ENCODE results near the gene SHROOM2. TPM values are rescaled to one million over a fixed set of nuclear protein-coding genes. Genes with fewer than 3 reads are reported as not detected.
A peak's percentile ranks its signal among the peaks of the same experiment; 100 is the strongest.

The SHROOM2 gene
- total RNA-seq, 1 experiment from 2014 or later, result 5.3 TPM

GRCh38 chrX:9865804-9866472, 79.7 kb downstream of the SHROOM2 start (continued):
- TF ChIP-seq EGR1 (IDR thresholded peaks at IDR 0.05; ENCODE audit: low read depth) (no peak), SP1 (IDR thresholded peaks at IDR 0.05; ENCODE audit: low read depth) (peak; percentile 80), ATF3 (IDR thresholded peaks at IDR 0.05) (no peak)

- H3K79me2 ChIP-seq (ENCODE audit: insufficient read depth, low read length), result no peaks in the 10 kb centered on the region
- H3K4me2 ChIP-seq (ENCODE audit: low read length), result peak overlapping the region; percentile 76
- TSS peak; percentile 36 for BruUV-seq (replicated peaks)
- H3K9ac ChIP-seq (ENCODE audit: low read length), result peak overlapping the region; percentile 57
- RAD21 ChIA-PET (ENCODE audit: low non-redundant PET in 1 of 2, low total read pairs in 2 of 2, uncharacterized antibody in 2 of 2, unreplicated experiment in 2 of 2), result interaction anchor here in 1 of 2 experiments (0.7 kb wide), 1 partner anchor 11 kb away, joined by 4 read pairs; no protein-coding TSS in a partner anchor
- no peaks in the 10 kb centered on the region for H3K9me3 ChIP-seq (ENCODE audit: control insufficient read depth in 1 of 2, insufficient read depth in 1 of 2, low read depth in 1 of 2, low read length in 2 of 2)
- no peaks in the 10 kb centered on the region for H3K36me3 ChIP-seq (ENCODE audit: control insufficient read depth in 1 of 2, insufficient read depth in 2 of 2, low read length in 2 of 2)
- peaks cover 23 to 32% of the 10 kb centered on the region in 2 experiments for H3K4me1 ChIP-seq (ENCODE audit: control insufficient read depth in 1 of 2, insufficient read depth in 2 of 2, low read length in 2 of 2)
- ATAC-seq (peak; percentile 74), DNase-seq (ENCODE audit: low read depth, low spot score) (no peak)
- H3K27me3 ChIP-seq (ENCODE audit: insufficient read depth, low read length), result no peaks in the 10 kb centered on the region
- H3K9me2 ChIP-seq (ENCODE audit: insufficient read depth), result no peaks in the 10 kb centered on the region
- no peaks in the 10 kb centered on the region for H4K20me1 ChIP-seq (ENCODE audit: insufficient read depth)
- peak overlapping the region; percentile 2 to 38; a peak in 2 of 4 replicates for H3K4me3 ChIP-seq (replicated peaks in 1 of 2; ENCODE audit: low read depth in 1 of 2, low read length in 2 of 2)
- POLR2A ChIA-PET, result no interaction called here
- intact Hi-C loops (cut with micrococcal nuclease), result no loop called here
- CTCF ChIA-PET, result interaction anchor here (0.7 kb wide), 1 partner anchor 175 kb away, joined by 3 read pairs; no protein-coding TSS in a partner anchor
- no peak overlapping the region for H2AFZ ChIP-seq (ENCODE audit: low read depth, low read length, poor library complexity, severe bottlenecking)
- H3K27ac ChIP-seq (ENCODE audit: low read depth, low read length), result peak overlapping the region; percentile 94
- TF ChIP-seq CBX3 (IDR thresholded peaks at IDR 0.05; ENCODE audit: low read depth), result no peak
- no peak for TF ChIP-seq ATF3 (IDR thresholded peaks at IDR 0.05)
- no peak for TF ChIP-seq REST (IDR thresholded peaks at IDR 0.05; ENCODE audit: low read depth)
- no peak for TF ChIP-seq EZH2phosphoT487 (IDR thresholded peaks at IDR 0.05; ENCODE audit: borderline replicate concordance)
- no peak for TF ChIP-seq POLR2AphosphoS5 (IDR thresholded peaks at IDR 0.05; ENCODE audit: low read depth, low read length)
- TF ChIP-seq FOSL1 (IDR thresholded peaks at IDR 0.05; ENCODE audit: low read depth), result no peak
- no peak for TF ChIP-seq CTCF (IDR thresholded peaks at IDR 0.05 in 2 of 3, conservative IDR thresholded peaks at IDR 0.05 in 1 of 3; ENCODE audit: borderline replicate concordance in 1 of 3, insufficient read depth in 1 of 3, low read depth in 2 of 3, low read length in 2 of 3)
- TF ChIP-seq EZH2 (IDR thresholded peaks at IDR 0.05), result no peak
- no peak for TF ChIP-seq SP1 (IDR thresholded peaks at IDR 0.05; ENCODE audit: low read depth)
- no peak for TF ChIP-seq ZFX (IDR thresholded peaks at IDR 0.05)
- TF ChIP-seq ZNF274 (IDR thresholded peaks at IDR 0.05; ENCODE audit: low read depth, low read length), result no peak
- TF ChIP-seq RAD21 (IDR thresholded peaks at IDR 0.05; ENCODE audit: low read depth), result no peak
- TF ChIP-seq CEBPB (IDR thresholded peaks at IDR 0.05; ENCODE audit: low read depth), result no peak
- TF ChIP-seq YY1 (IDR thresholded peaks at IDR 0.05; ENCODE audit: extremely low read depth, insufficient replicate concordance, low read depth, low read length), result no peak
- no peak for TF ChIP-seq ELF1 (IDR thresholded peaks at IDR 0.05; ENCODE audit: borderline replicate concordance, low read depth)
- no peak for TF ChIP-seq SRF (IDR thresholded peaks at IDR 0.05; ENCODE audit: low read depth)
Observed at GRCh38 chrX:9866633-9867032, 80.4 kb downstream of the SHROOM2 start.

Data from HCT116 (cell line).